HepG2 (cell line): ENCODE results near the gene PATZ1. TPM values are rescaled to one million over a fixed set of nuclear protein-coding genes. Genes with fewer than 3 reads are reported as not detected.

Experiments used
- AGO1 ChIP-seq: fragments of 200-400 bp; formaldehyde crosslinking; IDR thresholded peaks from 2 replicates; pipeline ENCODE4 v1.6.1; 2017; ENCODE audit warnings: mild to moderate bottlenecking, low read depth, low read length, moderate library complexity; ENCODE audit not compliant: poor library complexity, severe bottlenecking
- FOXJ3 ChIP-seq: sonication (generic); formaldehyde crosslinking; IDR thresholded peaks from 2 replicates; pipeline ENCODE4 v1.4.0; 2020; ENCODE audit warnings: missing genetic modification reagents, mild to moderate bottlenecking, borderline replicate concordance
- FOXK2 ChIP-seq: fragments of 450-650 bp; IDR thresholded peaks from 2 replicates; pipeline ENCODE4 v1.6.1; 2016
- FOXO1 ChIP-seq: sonication (generic); formaldehyde crosslinking; IDR thresholded peaks from 2 replicates; pipeline ENCODE4 v1.4.0; 2020; ENCODE audit warnings: missing genetic modification reagents
- HMGA1 ChIP-seq: sonication (generic); formaldehyde crosslinking; conservative IDR thresholded peaks from 2 replicates; pipeline ENCODE4 v1.4.0; 2020; ENCODE audit warnings: missing genetic modification reagents
- HNF4A ChIP-seq: sonication (generic); formaldehyde crosslinking; IDR thresholded peaks from 2 replicates; pipeline ENCODE4 v1.4.0; 2020; ENCODE audit warnings: missing genetic modification reagents
- LCORL ChIP-seq, 2 experiments: fragments of 450-650 bp in 1 of 2; sonication (generic) in 1 of 2; formaldehyde crosslinking in 1 of 2; IDR thresholded peaks; 2 replicates each; pipeline versions ENCODE4 v1.5.0 to v1.6.1; 2017 to 2020; ENCODE audit warnings: antibody characterized with exemption in 1 of 2, missing genetic modification reagents in 1 of 2
- MED8 ChIP-seq: sonication (generic); formaldehyde crosslinking; IDR thresholded peaks from 2 replicates; pipeline ENCODE4 v1.8.1; 2023; ENCODE audit warnings: mild to moderate bottlenecking, missing genetic modification reagents; ENCODE audit not compliant: insufficient replicate concordance
- NR3C1 ChIP-seq: sonication (generic); formaldehyde crosslinking; IDR thresholded peaks from 2 replicates; pipeline ENCODE4 v1.4.0; 2020; ENCODE audit warnings: missing genetic modification reagents
- POLR2A ChIP-seq, 2 experiments: IDR thresholded peaks; 2 replicates each; pipeline ENCODE4 v1.6.1; 2011; ENCODE audit warnings: low read depth in 2 of 2, low read length in 2 of 2, mild to moderate bottlenecking in 1 of 2, moderate library complexity in 1 of 2; ENCODE audit not compliant: insufficient read depth in 1 of 2
- RORA ChIP-seq: sonication (generic); formaldehyde crosslinking; IDR thresholded peaks from 2 replicates; pipeline ENCODE4 v1.5.0; 2020; ENCODE audit warnings: mild to moderate bottlenecking, missing genetic modification reagents, moderate library complexity
- SNAPC5 ChIP-seq: sonication (generic); formaldehyde crosslinking; IDR thresholded peaks from 2 replicates; pipeline ENCODE4 v1.8.1; 2023; ENCODE audit warnings: mild to moderate bottlenecking, missing genetic modification reagents, borderline replicate concordance
- SSRP1 ChIP-seq: IDR thresholded peaks from 2 replicates; pipeline ENCODE4 v1.6.1; 2016; ENCODE audit warnings: control low read depth
- SUZ12 ChIP-seq: fragments of 150-350 bp; IDR thresholded peaks from 2 replicates; pipeline ENCODE4 v1.6.1; 2014; ENCODE audit warnings: low read depth, low read length
- TAF15 ChIP-seq: fragments of 200-400 bp; formaldehyde crosslinking; IDR thresholded peaks from one replicate; pipeline ENCODE4 v1.6.1; 2018; ENCODE audit warnings: mild to moderate bottlenecking, low read depth, low read length; ENCODE audit not compliant: poor library complexity, severe bottlenecking
- XRCC5 ChIP-seq: fragments of 200-400 bp; formaldehyde crosslinking; optimal IDR thresholded peaks from 2 replicates; pipeline ENCODE3; 2017; ENCODE audit warnings: mild to moderate bottlenecking, low read length
- ZFP36L2 ChIP-seq: sonication (generic); formaldehyde crosslinking; IDR thresholded peaks from 2 replicates; pipeline ENCODE4 v1.4.0; 2020; ENCODE audit warnings: missing genetic modification reagents
- ZMYM2 ChIP-seq: sonication (generic); formaldehyde crosslinking; IDR thresholded peaks from 2 replicates; pipeline ENCODE4 v1.8.0; 2022; ENCODE audit warnings: mild to moderate bottlenecking, missing genetic modification reagents
- ZNF343 ChIP-seq: sonication (generic); formaldehyde crosslinking; IDR thresholded peaks from 2 replicates; pipeline ENCODE4 v1.4.0; 2020; ENCODE audit warnings: mild to moderate bottlenecking, missing genetic modification reagents
- ZNF605 ChIP-seq: sonication (generic); formaldehyde crosslinking; IDR thresholded peaks from 2 replicates; pipeline ENCODE4 v1.8.0; 2022; ENCODE audit warnings: mild to moderate bottlenecking, missing genetic modification reagents
- ZNF772 ChIP-seq: sonication (generic); formaldehyde crosslinking; IDR thresholded peaks from 2 replicates; pipeline ENCODE4 v1.5.0; 2020; ENCODE audit warnings: mild to moderate bottlenecking, missing genetic modification reagents
- polyA plus RNA-seq, 8 experiments: library from polyadenylated mRNA; depleted of rRNA in 3 of 8; stranded (reverse) in 7 of 8; unstranded in 1 of 8; fragments of >200 nt; fragmentation: Illumina TruSeq in 4 of 8; extraction: Trizol in 4 of 8; gene quantifications; 2 replicates each; pipeline versions ENCODE4 v1.2.1 to v1.2.3, GENCODE V29; 2011 to 2016; ENCODE audit warnings: low read depth in 4 of 8, missing spikeins in 1 of 8, mixed read lengths in 1 of 8; ENCODE audit not compliant: insufficient read depth in 1 of 8
- total RNA-seq, 5 experiments: library from RNA; depleted of rRNA; stranded (reverse); fragments of >200 nt; fragmentation: Illumina TruSeq; extraction: Trizol; gene quantifications; 2 replicates each; pipeline ENCODE4 v1.2.3, GENCODE V29; 2016; ENCODE audit warnings: low read depth in 1 of 5
- TF ChIP-seq, protein P1 (sequence below): IDR thresholded peaks from 2 replicates; pipeline ENCODE4 v1.6.1; 2016; ENCODE audit warnings: low read depth
- TF ChIP-seq, protein P2 (sequence below): sonication (generic); formaldehyde crosslinking; IDR thresholded peaks from 2 replicates; pipeline ENCODE4 v1.4.0; 2020; ENCODE audit warnings: low read depth, mild to moderate bottlenecking, missing genetic modification reagents
- TF ChIP-seq, protein P3 (sequence below): sonication (generic); formaldehyde crosslinking; IDR thresholded peaks from 2 replicates; pipeline ENCODE4 v1.5.1; 2020; ENCODE audit warnings: mild to moderate bottlenecking, missing genetic modification reagents, moderate library complexity

Gene PATZ1
- total and polyA plus RNA-seq, 2 of the 13 experiments (the other 11 are each of a cell fraction or from before 2014, with no cell fraction given): 24.9 to 30.5 TPM

DNA sequence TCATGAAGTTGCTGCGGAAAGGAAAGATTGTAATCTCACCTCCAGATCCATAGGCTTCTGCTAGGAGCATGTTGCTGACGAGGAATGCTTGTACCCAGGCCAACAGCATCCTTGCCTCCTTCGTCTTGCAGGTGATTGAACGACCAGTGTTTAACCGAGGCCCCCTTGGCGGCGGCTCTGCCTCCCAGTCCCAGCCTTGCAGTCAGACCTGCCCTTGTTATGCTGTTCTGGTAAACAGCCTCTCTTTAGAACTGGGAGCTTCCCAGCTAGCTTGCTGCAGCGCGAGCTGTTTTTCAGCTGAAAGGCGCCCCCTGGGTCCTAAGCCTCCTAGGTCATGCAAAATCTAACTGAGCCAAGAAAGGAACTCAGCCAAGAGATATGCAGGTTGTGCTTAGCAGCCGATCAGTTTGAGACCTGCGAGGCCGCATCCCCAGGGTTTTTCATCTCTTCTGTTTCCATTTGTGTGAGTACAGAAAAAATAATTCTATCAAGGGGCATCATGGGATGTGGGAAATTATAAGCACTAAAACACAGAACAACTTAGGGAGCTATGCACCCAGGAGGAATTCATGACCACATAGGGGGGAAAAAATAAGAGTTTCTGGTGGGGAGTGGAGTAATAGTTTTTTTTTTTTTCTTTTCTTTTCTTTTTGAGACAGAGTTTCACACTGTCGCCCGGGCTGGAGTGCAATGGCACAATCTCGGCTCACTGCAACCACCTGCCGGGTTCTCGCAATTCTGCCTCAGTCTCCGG lies 53.7 kb downstream of the PATZ1 start, which contains the start of gene PIK3IP1 (continued):
- TF ChIP-seq SUZ12 (no peak), RORA (CRISPR knock-in tag) (no peak), NR3C1 (no peak), ZFP36L2 (CRISPR knock-in tag) (no peak), SSRP1 (CRISPR knock-in tag) (no peak), AGO1 (no peak), SNAPC5 (CRISPR knock-in tag) (no peak), ZNF343 (CRISPR knock-in tag) (no peak), FOXO1 (CRISPR knock-in tag) (peak; percentile 92), XRCC5 (peak; percentile 97), ZMYM2 (no peak), HNF4A (0 out of 2 replicates have a peak, but pooled peaks have one; percentile 23), MED8 (CRISPR knock-in tag) (no peak), ZNF605 (CRISPR knock-in tag) (peak; percentile 32; the same call in 1 of the 2 replicates), ZNF772 (CRISPR knock-in tag) (0 out of 2 replicates have a peak, but pooled peaks have one; percentile 6), HMGA1 (CRISPR knock-in tag) (no peak), TAF15 (no peak), POLR2A (IDR thresholded peaks at IDR 0.05; ENCODE audit: insufficient read depth in 1 of 2, low read depth in 2 of 2, low read length in 2 of 2) (peak in 1 of 2 experiments; percentile 44; a peak in 1 of 4 replicates), LCORL (IDR thresholded peaks at IDR 0.05) (no peak), LCORL (CRISPR knock-in tag; IDR thresholded peaks at IDR 0.05) (no peak), FOXJ3 (CRISPR knock-in tag) (peak; percentile 85), FOXK2 (peak; percentile 59; the same call in 1 of the 2 replicates)
- TF ChIP-seq, protein P1, sequence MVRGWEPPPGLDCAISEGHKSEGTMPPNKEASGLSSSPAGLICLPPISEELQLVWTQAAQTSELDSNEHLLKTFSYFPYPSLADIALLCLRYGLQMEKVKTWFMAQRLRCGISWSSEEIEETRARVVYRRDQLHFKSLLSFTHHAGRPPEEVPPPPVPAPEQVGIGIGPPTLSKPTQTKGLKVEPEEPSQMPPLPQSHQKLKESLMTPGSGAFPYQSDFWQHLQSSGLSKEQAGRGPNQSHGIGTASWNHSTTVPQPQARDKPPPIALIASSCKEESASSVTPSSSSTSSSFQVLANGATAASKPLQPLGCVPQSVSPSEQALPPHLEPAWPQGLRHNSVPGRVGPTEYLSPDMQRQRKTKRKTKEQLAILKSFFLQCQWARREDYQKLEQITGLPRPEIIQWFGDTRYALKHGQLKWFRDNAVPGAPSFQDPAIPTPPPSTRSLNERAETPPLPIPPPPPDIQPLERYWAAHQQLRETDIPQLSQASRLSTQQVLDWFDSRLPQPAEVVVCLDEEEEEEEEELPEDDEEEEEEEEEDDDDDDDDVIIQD (CRISPR knock-in tag): no peak
- TF ChIP-seq, protein P2, sequence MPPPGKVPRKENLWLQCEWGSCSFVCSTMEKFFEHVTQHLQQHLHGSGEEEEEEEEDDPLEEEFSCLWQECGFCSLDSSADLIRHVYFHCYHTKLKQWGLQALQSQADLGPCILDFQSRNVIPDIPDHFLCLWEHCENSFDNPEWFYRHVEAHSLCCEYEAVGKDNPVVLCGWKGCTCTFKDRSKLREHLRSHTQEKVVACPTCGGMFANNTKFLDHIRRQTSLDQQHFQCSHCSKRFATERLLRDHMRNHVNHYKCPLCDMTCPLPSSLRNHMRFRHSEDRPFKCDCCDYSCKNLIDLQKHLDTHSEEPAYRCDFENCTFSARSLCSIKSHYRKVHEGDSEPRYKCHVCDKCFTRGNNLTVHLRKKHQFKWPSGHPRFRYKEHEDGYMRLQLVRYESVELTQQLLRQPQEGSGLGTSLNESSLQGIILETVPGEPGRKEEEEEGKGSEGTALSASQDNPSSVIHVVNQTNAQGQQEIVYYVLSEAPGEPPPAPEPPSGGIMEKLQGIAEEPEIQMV: no peak; the same call in 1 of the 2 replicates
- TF ChIP-seq, protein P3, sequence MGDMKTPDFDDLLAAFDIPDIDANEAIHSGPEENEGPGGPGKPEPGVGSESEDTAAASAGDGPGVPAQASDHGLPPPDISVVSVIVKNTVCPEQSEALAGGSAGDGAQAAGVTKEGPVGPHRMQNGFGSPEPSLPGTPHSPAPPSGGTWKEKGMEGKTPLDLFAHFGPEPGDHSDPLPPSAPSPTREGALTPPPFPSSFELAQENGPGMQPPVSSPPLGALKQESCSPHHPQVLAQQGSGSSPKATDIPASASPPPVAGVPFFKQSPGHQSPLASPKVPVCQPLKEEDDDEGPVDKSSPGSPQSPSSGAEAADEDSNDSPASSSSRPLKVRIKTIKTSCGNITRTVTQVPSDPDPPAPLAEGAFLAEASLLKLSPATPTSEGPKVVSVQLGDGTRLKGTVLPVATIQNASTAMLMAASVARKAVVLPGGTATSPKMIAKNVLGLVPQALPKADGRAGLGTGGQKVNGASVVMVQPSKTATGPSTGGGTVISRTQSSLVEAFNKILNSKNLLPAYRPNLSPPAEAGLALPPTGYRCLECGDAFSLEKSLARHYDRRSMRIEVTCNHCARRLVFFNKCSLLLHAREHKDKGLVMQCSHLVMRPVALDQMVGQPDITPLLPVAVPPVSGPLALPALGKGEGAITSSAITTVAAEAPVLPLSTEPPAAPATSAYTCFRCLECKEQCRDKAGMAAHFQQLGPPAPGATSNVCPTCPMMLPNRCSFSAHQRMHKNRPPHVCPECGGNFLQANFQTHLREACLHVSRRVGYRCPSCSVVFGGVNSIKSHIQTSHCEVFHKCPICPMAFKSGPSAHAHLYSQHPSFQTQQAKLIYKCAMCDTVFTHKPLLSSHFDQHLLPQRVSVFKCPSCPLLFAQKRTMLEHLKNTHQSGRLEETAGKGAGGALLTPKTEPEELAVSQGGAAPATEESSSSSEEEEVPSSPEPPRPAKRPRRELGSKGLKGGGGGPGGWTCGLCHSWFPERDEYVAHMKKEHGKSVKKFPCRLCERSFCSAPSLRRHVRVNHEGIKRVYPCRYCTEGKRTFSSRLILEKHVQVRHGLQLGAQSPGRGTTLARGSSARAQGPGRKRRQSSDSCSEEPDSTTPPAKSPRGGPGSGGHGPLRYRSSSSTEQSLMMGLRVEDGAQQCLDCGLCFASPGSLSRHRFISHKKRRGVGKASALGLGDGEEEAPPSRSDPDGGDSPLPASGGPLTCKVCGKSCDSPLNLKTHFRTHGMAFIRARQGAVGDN (CRISPR knock-in tag): peak; percentile 71
